ENCODE results near the gene USP54. TPM values are rescaled to one million over a fixed set of nuclear protein-coding genes. Genes with fewer than 3 reads are reported as not detected.
A peak's percentile ranks its signal among the peaks of the same experiment; 100 is the strongest.

The USP54 gene
- total RNA-seq, 1 experiment from 2014 or later = 43.7 TPM

DNA sequence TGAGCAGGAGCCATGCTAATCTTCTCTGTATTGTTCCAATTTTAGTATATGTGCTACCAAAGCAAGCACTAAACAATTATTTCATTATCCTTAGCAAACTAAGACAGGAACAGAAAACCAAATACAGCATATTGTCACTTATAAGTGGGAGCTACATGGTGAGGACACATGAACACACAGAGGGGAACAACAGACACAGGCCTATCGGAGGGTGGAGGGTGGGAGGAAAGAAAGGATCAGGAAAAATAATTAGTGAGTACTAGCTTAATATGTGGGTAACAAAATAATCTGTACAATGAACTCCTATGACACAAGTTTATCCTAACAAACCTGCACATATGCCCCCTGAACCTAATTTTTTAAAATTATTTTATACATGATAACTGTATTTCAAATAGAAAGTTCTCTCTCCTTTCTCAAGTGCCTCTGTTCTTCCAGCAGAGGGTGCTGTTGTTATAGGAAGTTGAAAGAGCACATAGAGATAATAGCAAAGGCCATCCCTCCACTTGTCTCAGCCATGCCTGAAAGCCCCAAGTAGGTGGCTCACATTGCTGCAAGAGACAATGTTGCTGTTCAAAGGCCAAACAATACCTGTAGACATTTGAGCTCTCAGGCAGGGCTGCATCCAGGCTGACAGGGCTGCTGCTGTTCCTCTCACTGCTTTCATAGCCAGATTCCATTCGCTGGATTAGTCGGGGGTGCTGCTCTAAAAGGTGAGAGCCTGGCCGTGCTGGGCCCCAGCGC is 61.9 kb downstream of the USP54 start:
- peak; percentile 84 for DNase-seq (ENCODE audit: low spot score)

DNA sequence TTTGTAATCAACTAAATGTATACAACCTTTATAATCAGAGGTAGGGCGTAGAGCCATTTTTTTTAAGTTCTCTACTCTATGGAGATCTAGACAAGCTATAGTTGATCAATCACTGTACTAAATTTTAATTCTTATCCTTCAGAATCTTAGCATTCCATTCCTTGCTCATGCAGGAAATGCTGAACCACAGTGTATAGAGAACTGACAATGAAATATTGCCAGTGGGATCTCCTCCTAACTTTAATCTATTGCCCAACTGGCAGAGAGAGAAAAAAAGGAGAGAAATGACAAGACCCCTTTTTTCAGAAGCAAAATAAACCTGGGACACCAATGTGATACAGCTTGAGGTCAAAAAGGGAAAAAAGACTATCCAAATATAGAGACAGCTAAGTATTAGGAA is 68.9 kb downstream of the USP54 start:
- DNase-seq (ENCODE audit: low spot score) = no peak

DNA sequence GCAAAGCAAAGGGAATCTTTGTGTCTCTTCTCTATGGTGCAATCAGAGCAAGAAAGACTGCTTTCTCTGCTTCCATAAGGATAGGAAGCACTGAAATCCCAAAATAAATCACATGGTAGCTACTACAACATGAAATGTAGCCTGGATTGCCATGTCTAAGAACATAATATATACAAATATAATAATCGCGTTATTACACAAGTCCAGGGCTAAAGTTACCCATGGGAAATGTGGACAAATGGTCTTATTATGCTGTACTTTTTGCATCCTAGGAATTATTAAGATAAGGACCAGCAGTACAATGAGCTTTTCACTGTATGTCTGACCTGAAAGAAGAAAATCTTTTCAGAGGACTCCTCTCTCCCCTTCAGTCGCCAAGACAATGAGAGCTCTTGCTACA is 71.8 kb downstream of the USP54 start:
- DNase-seq (ENCODE audit: low spot score) = no peak

DNA sequence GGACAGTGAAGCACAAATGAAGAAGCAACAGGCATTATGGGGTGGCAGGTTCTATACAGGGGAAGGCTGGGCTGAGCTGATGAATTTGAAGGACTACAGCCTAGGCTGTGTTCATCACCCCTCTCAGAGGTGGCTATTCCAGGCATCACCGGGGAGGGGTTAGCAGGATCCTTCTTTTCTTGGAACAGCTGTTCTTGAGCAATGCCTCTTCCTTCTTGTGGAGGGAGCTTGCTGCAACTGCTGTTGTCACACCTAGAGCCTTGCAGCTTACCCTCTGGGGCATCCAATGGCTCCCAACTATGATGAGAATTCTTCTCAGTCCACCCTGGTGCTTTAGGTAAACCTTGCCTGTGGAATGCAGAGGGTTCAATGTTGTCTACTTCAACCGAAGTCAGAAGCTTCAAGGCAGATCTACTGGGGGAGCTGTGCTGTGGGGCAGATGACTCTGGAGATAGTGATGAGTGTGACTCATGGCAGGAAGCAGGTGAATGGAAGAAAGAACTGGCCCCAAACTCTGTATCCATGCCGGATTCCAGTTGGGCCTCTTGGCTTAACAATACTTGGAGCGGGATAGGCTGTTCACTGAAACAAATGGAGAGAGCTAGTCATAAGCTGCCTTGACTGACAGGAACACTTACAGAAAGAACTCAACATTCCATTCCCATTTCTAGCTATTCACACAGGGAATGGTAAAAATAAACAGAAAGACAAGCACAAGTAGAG is 73.8 kb downstream of the USP54 start:
- DNase-seq (ENCODE audit: low spot score) = no peak

DNA sequence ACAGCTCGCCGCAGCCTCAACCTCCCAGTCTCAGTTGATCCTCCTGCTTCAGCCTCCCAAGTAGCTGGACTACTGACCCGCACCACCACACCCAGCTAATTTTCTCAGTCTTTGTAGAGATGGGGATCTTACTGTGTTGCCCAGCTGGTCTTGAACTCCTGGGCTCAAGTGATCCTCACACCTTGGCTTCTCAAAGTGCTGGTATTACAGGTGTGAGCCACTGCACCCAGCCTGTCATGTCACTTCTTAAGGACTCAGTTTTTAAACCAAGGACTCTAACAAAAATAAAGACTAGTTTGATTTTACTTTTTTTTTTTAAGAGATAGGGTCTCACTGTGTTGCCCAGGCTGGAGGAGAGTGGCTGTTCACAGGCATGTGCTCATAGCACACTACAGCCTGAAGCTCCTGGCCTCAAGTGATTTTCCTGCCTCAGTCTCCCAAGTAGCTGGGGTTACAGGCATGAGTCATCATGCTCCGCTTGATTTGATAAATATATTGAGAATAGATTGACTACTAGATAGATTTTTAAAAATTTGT is 78.9 kb downstream of the USP54 start:
- DNase-seq (ENCODE audit: low spot score) = no peak

DNA sequence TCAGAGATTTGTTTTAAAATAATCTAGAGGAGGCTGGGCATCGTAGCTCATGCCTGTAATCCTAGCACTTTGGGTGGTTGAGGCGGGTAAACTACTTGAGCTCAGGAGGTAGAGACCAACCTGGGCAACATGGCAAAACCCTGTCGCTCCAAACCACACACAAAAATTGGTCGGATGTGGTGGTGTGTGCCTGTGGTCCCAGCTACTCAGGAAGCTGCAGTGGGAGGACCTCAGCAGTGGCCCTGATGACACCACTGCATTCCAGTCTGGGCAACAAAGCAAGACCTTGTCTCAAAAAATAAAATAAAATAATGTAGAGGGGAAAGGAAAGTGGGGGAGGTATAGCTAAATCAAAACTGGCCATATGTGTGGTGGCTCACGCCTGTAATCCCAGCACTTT is 81.4 kb downstream of the USP54 start:
- DNase-seq (ENCODE audit: low spot score) = no peak

DNA sequence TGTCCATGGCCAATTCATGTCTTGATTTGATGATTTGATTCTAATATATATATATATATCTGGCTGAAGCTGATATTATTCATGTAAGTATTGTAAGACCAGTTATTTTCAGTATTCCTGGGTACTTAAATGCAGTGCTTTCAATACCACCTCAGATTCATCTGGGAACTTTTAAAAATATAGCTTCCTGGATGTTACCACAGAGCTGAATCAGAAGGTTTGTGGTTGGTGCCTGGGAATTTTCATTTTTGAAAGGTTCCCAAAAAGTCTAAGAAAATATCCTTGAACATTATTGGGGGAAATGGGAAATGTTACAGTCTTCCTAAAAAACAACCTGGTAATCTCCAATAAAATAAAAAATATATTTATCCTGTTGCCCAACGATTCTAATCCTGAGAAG is 84.7 kb downstream of the USP54 start:
- no peak for DNase-seq (ENCODE audit: low spot score)

DNA sequence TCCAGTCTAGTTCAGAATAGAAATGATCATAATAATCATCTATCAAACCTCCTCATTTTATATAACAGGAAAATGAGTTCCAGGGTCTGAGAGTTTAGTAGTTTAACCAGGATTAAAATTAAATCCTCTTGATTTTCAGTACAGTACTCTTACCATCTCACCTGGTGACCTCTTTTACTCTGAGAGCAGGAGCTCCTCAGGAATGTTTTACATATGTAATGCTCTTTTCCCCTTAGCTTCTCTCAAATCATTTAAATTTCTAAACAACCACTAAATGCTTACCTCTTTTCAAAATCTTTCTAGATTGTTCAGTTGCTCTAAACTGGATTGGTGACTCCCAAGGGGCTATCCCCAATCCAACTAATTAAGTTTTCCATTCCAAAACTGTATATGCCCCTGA is 85.1 kb downstream of the USP54 start:
- no peak for DNase-seq (ENCODE audit: low spot score)

- no peak for DNase-seq (ENCODE audit: low spot score)
Observed at GRCh38 chr10:73503037-73503436, 88.1 kb downstream of the USP54 start.

GRCh38 chr10:73501651-73502050 is 89.5 kb downstream of the USP54 start:
- peak; percentile 5 for DNase-seq (ENCODE audit: low spot score)

DNA sequence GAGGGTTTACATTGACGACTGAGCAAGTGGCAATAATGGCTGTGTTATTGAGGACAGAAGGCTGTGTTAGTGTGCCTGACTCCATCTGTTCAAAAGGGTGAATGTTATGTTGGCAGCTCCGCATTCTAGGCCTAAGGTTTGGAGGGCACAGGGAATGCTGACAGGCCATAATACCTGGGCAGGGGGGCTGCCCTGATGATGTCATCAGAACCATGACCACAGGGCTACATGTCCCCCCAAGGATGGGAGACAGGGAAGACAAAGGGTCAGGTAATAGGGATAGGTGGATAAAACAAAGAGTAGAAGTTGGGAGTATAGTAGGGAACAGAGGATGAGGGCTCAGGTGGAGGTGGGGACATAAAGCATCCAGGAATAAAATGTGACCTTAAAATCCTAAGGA is 93.5 kb downstream of the USP54 start:
- DNase-seq (ENCODE audit: low spot score) = no peak

DNA sequence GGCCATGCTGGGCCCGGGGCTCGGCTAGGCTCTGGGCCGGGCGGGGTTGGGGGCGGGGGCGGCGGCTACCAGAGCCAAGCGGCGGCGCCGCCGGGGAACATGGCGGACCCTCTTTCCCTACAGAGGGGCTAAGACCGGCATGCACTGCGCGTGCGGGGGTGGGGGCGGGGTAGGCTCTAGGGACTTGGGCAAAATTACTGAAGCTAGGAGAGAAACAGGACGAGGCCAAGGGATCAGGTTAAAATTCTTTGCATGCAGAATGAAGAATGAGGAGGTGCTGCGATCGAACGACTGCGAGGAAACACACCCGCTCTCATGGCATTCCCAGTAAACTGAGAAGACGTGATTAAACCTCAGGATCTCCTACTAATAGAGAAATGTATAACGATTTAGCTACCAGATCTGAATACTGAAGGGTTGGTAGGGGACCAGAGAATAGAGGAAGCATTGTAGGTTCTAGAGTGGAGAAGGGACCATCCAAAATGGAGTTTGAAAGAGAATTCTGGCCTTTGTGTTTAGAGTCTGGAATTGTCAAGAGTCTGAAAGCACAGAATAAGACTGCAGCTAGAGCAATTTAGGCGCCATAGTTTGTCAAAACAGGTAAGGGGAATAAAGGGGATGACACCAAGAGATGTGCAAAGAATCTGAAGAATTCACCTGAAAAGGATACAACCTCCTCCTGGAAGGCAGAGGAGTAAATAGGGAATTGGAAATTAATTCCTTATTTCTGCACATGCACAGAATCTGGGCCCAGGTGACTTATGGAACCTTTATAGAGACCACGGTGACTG is 95.1 kb downstream of the USP54 start, which contains the start of gene PPP3CB:
Gene PPP3CB, minus strand, starts transcription at position 141 of the 791 bp plus-strand sequence. Its CDS starts 135 bp downstream, at position 6.
- DNase-seq (ENCODE audit: low spot score) = peak; percentile 94

DNA sequence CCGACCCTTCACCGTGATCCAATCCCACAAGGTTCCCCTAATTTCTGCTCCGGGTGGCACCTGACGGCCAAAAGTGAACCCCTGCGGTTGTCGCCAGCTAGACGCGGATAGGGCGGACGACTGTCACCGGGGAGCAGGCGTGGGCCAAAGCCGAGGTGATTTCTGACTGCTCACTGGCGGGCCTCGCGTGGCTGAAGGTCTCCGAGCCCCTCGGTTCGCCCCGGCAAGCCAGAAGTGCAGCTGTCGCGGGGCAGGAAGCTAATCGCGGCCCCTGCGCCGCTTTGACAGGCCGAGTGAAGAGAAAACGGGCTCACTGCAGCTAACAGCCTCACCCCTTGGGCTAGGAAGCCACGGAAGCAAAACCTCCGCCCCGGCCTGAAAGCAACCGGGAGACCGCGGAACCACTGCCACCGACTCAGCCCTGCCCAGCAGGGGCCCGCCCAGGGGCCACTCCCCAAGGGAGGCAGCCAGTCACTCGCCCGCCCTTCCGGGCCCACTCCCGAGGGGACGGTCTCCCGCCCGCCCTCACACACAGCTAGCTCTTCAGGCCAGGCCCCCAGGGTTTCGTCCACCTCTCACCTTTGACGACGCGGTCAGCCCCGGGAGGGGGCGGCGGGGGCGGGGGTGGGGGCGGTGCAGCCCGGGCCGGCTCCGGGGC is 95.8 kb downstream of the USP54 start:
- peak; percentile 91 for DNase-seq (ENCODE audit: low spot score)

DNA sequence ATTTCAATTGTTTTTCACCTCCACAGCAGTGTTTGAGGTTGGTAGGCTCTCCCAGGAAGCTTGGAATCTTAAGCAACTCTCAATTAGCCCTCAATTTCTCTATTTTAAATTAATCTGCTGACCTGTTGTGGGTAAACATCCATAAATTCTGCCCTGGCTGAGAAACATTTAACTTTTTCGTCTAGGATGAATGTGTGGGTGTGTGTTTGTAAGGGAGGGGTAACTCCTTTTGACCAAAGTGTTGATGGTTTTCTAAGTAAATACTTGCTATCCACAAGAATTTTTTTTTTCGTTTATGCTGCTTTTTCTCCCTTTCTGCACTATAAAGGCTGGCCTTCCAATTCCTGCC is 96.3 kb downstream of the USP54 start:
- no peak for DNase-seq (ENCODE audit: low spot score)

DNA sequence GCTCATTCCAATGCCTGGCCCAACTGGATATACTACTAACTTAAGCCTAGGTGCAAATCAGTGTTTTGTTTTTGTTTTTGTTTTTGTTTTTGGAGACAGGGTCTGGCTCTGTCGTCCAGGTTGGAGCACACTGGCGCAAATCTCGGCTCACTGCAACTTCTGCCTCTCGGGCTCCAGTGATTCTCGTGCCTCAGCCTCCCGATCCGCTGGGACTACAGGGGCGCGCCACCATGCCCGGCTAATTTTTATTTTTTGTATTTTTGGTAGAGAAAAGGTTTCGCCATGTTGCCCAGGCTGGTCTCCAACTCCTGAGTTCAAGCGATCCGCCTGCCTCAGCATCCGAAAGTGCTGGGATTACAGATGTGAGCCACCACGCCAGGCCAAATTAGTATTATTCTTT is 96.9 kb downstream of the USP54 start:
- no peak for DNase-seq (ENCODE audit: low spot score)

GRCh38 chr10:73493781-73494180 is 97.4 kb downstream of the USP54 start:
- DNase-seq (ENCODE audit: low spot score) = no peak

GRCh38 chr10:73486601-73487000 is 104.5 kb downstream of the USP54 start:
- DNase-seq (ENCODE audit: low spot score) = no peak

- DNase-seq (ENCODE audit: low spot score) = no peak
Observed at GRCh38 chr10:73485320-73485719, 105.8 kb downstream of the USP54 start.

GRCh38 chr10:73480158-73480557 is 111.0 kb downstream of the USP54 start:
- DNase-seq (ENCODE audit: low spot score) = no peak

- no peak for DNase-seq (ENCODE audit: low spot score)
Observed at GRCh38 chr10:73478636-73479035, 112.5 kb downstream of the USP54 start.

GRCh38 chr10:73471226-73471625 is 119.9 kb downstream of the USP54 start:
- DNase-seq (ENCODE audit: low spot score) = no peak

- DNase-seq (ENCODE audit: low spot score) = no peak
Observed at GRCh38 chr10:73469579-73469978, 121.6 kb downstream of the USP54 start.
